AG09319 (cell line): Measurements from ENCODE around the gene SEC62.
A peak's percentile ranks its signal among the peaks of the same experiment; 100 is the strongest.
"Not testable (repeated sequence)": the region's sequence is repeated elsewhere in the genome, so short reads cannot be mapped to it uniquely, and the experiment has no call there.

Source experiments
- DNase-seq: peaks from one replicate; pipeline ENCODE4 v3.0.0-alpha.2; 2010; ENCODE audit warnings: low read depth; ENCODE audit errors: extremely low read depth
- CTCF ChIP-seq: IDR thresholded peaks from 2 replicates; pipeline ENCODE4 v1.5.1; 2011; ENCODE audit warnings: low read depth, mild to moderate bottlenecking, inconsistent platforms, low read length, moderate library complexity

The SEC62 gene

GRCh38 chr3:170002231-170002630 lies 35.6 kb downstream of the SEC62 start:
- TF ChIP-seq CTCF = no peak

GRCh38 chr3:170002879-170003278 lies 36.3 kb downstream of the SEC62 start:
- no peak for TF ChIP-seq CTCF
- no peak for DNase-seq

More at GRCh38 chr3:170002231-170002630, 35.6 kb downstream of the SEC62 start:
- no peak for DNase-seq

- TF ChIP-seq CTCF = no peak
- DNase-seq = no peak
Observed at GRCh38 chr3:170003881-170004356, 37.3 kb downstream of the SEC62 start.

- no peak for TF ChIP-seq CTCF
- DNase-seq = peak; percentile 15
Observed at GRCh38 chr3:170007031-170007663, 40.5 kb downstream of the SEC62 start.

GRCh38 chr3:170010498-170010897 lies 43.9 kb downstream of the SEC62 start:
- DNase-seq = no peak
- no peak for TF ChIP-seq CTCF

- TF ChIP-seq CTCF = no peak
- no peak for DNase-seq
Observed at GRCh38 chr3:170012683-170013400, 46.2 kb downstream of the SEC62 start.

- no peak for DNase-seq
- no peak for TF ChIP-seq CTCF
Observed at GRCh38 chr3:170016057-170016456, 49.5 kb downstream of the SEC62 start.

- not testable (repeated sequence) for DNase-seq
Observed at GRCh38 chr3:170019306-170019705, 52.7 kb downstream of the SEC62 start.
